Measurements from ENCODE around the gene GPR39.

GPR39 gene

GRCh38 chr2:132670496-132671150, 254.0 kb downstream of the GPR39 start:
- DNase-seq (ENCODE audit: low spot score), result peak; percentile 32

- DNase-seq (ENCODE audit: low spot score), result peak; percentile 27
Observed at GRCh38 chr2:132671151-132671835, 254.7 kb downstream of the GPR39 start.

- DNase-seq (ENCODE audit: low spot score), result no peak
Observed at GRCh38 chr2:132676999-132677398, 260.4 kb downstream of the GPR39 start.

- DNase-seq (ENCODE audit: low spot score), result peak; percentile 14
Observed at GRCh38 chr2:132677661-132678060, 261.1 kb downstream of the GPR39 start.

GRCh38 chr2:132678483-132678882, 261.9 kb downstream of the GPR39 start:
- no peak for DNase-seq (ENCODE audit: low spot score)

- no peak for DNase-seq (ENCODE audit: low spot score)
Observed at GRCh38 chr2:132680544-132680943, 263.9 kb downstream of the GPR39 start.

GRCh38 chr2:132681766-132682165, 265.2 kb downstream of the GPR39 start:
- no peak for DNase-seq (ENCODE audit: low spot score)

GRCh38 chr2:132690664-132691303, 274.2 kb downstream of the GPR39 start:
- DNase-seq (ENCODE audit: low spot score), result no peak

- DNase-seq (ENCODE audit: low spot score), result no peak
Observed at GRCh38 chr2:132691556-132691955, 275.0 kb downstream of the GPR39 start.

- no peak for DNase-seq (ENCODE audit: low spot score)
Observed at GRCh38 chr2:132692816-132693215, 276.2 kb downstream of the GPR39 start.

All from GM03348 (cell line).